HCT116 (cell line): Measurements from ENCODE around the gene AP3B1. TPM values are rescaled to one million over a fixed set of nuclear protein-coding genes. Genes with fewer than 3 reads are reported as not detected.

Source experiments
- ATAC-seq: fragments of 200-7000 bp; cut with Tn5 transposase; 2 replicates; pipeline ENCODE4 v1.9.1; 2020; ENCODE audit warnings: mild to moderate bottlenecking, moderate library complexity
- BruUV-seq: library from RNA; stranded (reverse); fragments of 400-500 nt; replicated peaks from 2 replicates; lab custom pipeline; 2021; lab: Mats Ljungman, UMichigan
- CTCF ChIA-PET: fragments of 300-600 bp; sonication (Branson Sonifier 250); formaldehyde crosslinking; loops from one replicate; lab custom pipeline; 2021; ENCODE audit warnings: antibody characterized with exemption; lab: Charles Lee
- POLR2A ChIA-PET: fragments of 300-600, 350-600 bp; sonication (Branson Sonifier 250); formaldehyde crosslinking; loops from one replicate; lab custom pipeline; 2021; ENCODE audit warnings: antibody characterized with exemption; lab: Charles Lee
- RAD21 ChIA-PET, 2 experiments: fragments of 300-600 bp; sonication (Branson Sonifier 250); formaldehyde crosslinking; loops; one replicate each; lab custom pipeline; 2023; ENCODE audit warnings: low total read pairs in 2 of 2; ENCODE audit not compliant: uncharacterized antibody in 2 of 2, unreplicated experiment in 2 of 2, low non-redundant PET in 1 of 2; lab: Charles Lee
- DNase-seq: peaks from one replicate; pipeline ENCODE4 v3.0.0-alpha.2; 2010; ENCODE audit warnings: low read depth, low spot score
- H2AFZ ChIP-seq: fragments of 200-600 bp; shearing (Covaris generic), sonication (generic); 2 replicates; pipeline ENCODE4 v1.6.1; 2017; ENCODE audit warnings: low read depth, mixed run types, mixed read lengths, antibody characterized with exemption, low read length; ENCODE audit not compliant: poor library complexity, severe bottlenecking
- H3K27ac ChIP-seq: 2 replicates; pipeline ENCODE4 v1.5.1; 2012; ENCODE audit warnings: low read depth, low read length
- H3K27me3 ChIP-seq: fragments of 200-600 bp; sonication (generic); 2 replicates; pipeline ENCODE4 v1.6.1; 2016; ENCODE audit warnings: mixed run types, low read length, mixed read lengths; ENCODE audit not compliant: insufficient read depth
- H3K36me3 ChIP-seq, 2 experiments: fragments of 200-500 bp in 1 of 2; fragments of 200-600 bp in 1 of 2; sonication (Bioruptor generic) in 1 of 2; sonication (generic) in 1 of 2; 2 replicates each; pipeline versions ENCODE4 v1.5.1 to v1.6.1; 2014 to 2016; ENCODE audit warnings: low read length in 2 of 2, inconsistent platforms in 1 of 2, mixed read lengths in 1 of 2, mixed run types in 1 of 2; ENCODE audit not compliant: insufficient read depth in 2 of 2, control insufficient read depth in 1 of 2
- H3K4me1 ChIP-seq, 2 experiments: fragments of 200-600 bp in 1 of 2; sonication (generic) in 1 of 2; 2 replicates each; pipeline versions ENCODE4 v1.5.1 to v1.6.1; 2012 to 2017; ENCODE audit warnings: low read length in 2 of 2, inconsistent platforms in 1 of 2, mild to moderate bottlenecking in 1 of 2, mixed read lengths in 1 of 2, mixed run types in 1 of 2, moderate library complexity in 1 of 2; ENCODE audit not compliant: insufficient read depth in 2 of 2, control insufficient read depth in 1 of 2
- H3K4me2 ChIP-seq: fragments of 200-600 bp; sonication (generic); 2 replicates; pipeline ENCODE4 v1.6.1; 2017; ENCODE audit warnings: mixed run types, low read length, mixed read lengths
- H3K4me3 ChIP-seq, 2 experiments: fragments of 200-600 bp in 1 of 2; sonication (generic) in 1 of 2; replicated peaks in 1 of 2; 2 replicates each; pipeline ENCODE4 v1.5.1; 2011 to 2016; ENCODE audit warnings: low read length in 2 of 2, control low read depth in 1 of 2, low read depth in 1 of 2, mild to moderate bottlenecking in 1 of 2, mixed read lengths in 1 of 2, mixed run types in 1 of 2
- H3K79me2 ChIP-seq: fragments of 200-600 bp; sonication (generic); 2 replicates; pipeline ENCODE4 v1.6.1; 2017; ENCODE audit warnings: mild to moderate bottlenecking, mixed run types, low read length, moderate library complexity, mixed read lengths; ENCODE audit not compliant: insufficient read depth
- H3K9ac ChIP-seq: fragments of 200-600 bp; sonication (generic); 2 replicates; pipeline ENCODE4 v1.6.1; 2016; ENCODE audit warnings: low read length, mixed read lengths
- H3K9me2 ChIP-seq: fragments of 200-600 bp; sonication (generic), shearing (Covaris generic); 2 replicates; pipeline ENCODE4 v1.6.1; 2017; ENCODE audit warnings: mixed run types, mild to moderate bottlenecking, moderate library complexity; ENCODE audit not compliant: insufficient read depth
- H3K9me3 ChIP-seq, 2 experiments: fragments of 200-500 bp in 1 of 2; fragments of 200-600 bp in 1 of 2; sonication (Bioruptor generic) in 1 of 2; sonication (generic) in 1 of 2; 2 replicates each; pipeline ENCODE4 v1.6.1; 2014 to 2017; ENCODE audit warnings: low read length in 2 of 2, mixed read lengths in 2 of 2, inconsistent platforms in 1 of 2, low read depth in 1 of 2, mild to moderate bottlenecking in 1 of 2, mixed run types in 1 of 2, moderate library complexity in 1 of 2; ENCODE audit not compliant: control insufficient read depth in 1 of 2, insufficient read depth in 1 of 2
- H4K20me1 ChIP-seq: fragments of 200-600 bp; sonication (generic), shearing (Covaris generic); 2 replicates; pipeline ENCODE4 v1.6.1; 2017; ENCODE audit warnings: mixed run types, mild to moderate bottlenecking, moderate library complexity; ENCODE audit not compliant: insufficient read depth
- CEBPB ChIP-seq: IDR thresholded peaks from 2 replicates; pipeline ENCODE4 v1.6.1; 2012; ENCODE audit warnings: low read depth
- CTCF ChIP-seq, 3 experiments: fragments of 200-600 bp in 1 of 3; sonication (generic) in 1 of 3; IDR thresholded peaks in 2 of 3; conservative IDR thresholded peaks in 1 of 3; 2 replicates each; pipeline ENCODE4 v1.5.1; 2012 to 2017; ENCODE audit warnings: low read depth in 2 of 3, low read length in 2 of 3, antibody characterized with exemption in 1 of 3, borderline replicate concordance in 1 of 3, control low read depth in 1 of 3, mild to moderate bottlenecking in 1 of 3, mixed read lengths in 1 of 3, mixed run types in 1 of 3, moderate library complexity in 1 of 3; ENCODE audit not compliant: insufficient read depth in 1 of 3
- ELF1 ChIP-seq: IDR thresholded peaks from 2 replicates; pipeline ENCODE4 v1.6.1; 2012; ENCODE audit warnings: low read depth, borderline replicate concordance
- EZH2 ChIP-seq: fragments of 200-600 bp; sonication (generic); IDR thresholded peaks from 2 replicates; pipeline ENCODE4 v1.6.1; 2017; ENCODE audit warnings: antibody characterized with exemption, mixed run types
- JUND ChIP-seq: IDR thresholded peaks from 2 replicates; pipeline ENCODE4 v1.6.1; 2012
- POLR2A ChIP-seq: IDR thresholded peaks from 2 replicates; pipeline ENCODE4 v1.7.0; 2011; ENCODE audit warnings: borderline replicate concordance; ENCODE audit not compliant: insufficient read depth, insufficient read length; ENCODE audit errors: extremely low read depth
- RAD21 ChIP-seq: IDR thresholded peaks from 2 replicates; pipeline ENCODE4 v1.6.1; 2012; ENCODE audit warnings: low read depth, mild to moderate bottlenecking
- REST ChIP-seq: IDR thresholded peaks from 2 replicates; pipeline ENCODE4 v1.6.1; 2012; ENCODE audit warnings: low read depth
- SP1 ChIP-seq: IDR thresholded peaks from 2 replicates; pipeline ENCODE4 v1.6.1; 2012; ENCODE audit warnings: low read depth
- TCF7L2 ChIP-seq: IDR thresholded peaks from 2 replicates; pipeline ENCODE4 v1.7.0; 2011; ENCODE audit warnings: borderline replicate concordance, inconsistent platforms; ENCODE audit not compliant: insufficient read depth, insufficient read length; ENCODE audit errors: extremely low read depth
- YY1 ChIP-seq: IDR thresholded peaks from 2 replicates; pipeline ENCODE4 v1.6.1; 2011; ENCODE audit warnings: low read length, low read depth, moderate library complexity, mild to moderate bottlenecking; ENCODE audit not compliant: insufficient replicate concordance; ENCODE audit errors: extremely low read depth
- ZBTB33 ChIP-seq: IDR thresholded peaks from 2 replicates; pipeline ENCODE4 v1.6.1; 2011; ENCODE audit warnings: mild to moderate bottlenecking, low read length, moderate library complexity; ENCODE audit not compliant: insufficient replicate concordance; ENCODE audit errors: extremely low read depth
- ZFX ChIP-seq: fragments of 450-650 bp; IDR thresholded peaks from 2 replicates; pipeline ENCODE4 v1.6.1; 2017
- intact Hi-C: fragments of 100-400 bp; cut with micrococcal nuclease; formaldehyde crosslinking; loops from 2 replicates; pipeline ENCODE4 v1.10.0; 2022
- total RNA-seq: library from RNA; stranded (reverse); gene quantifications from one replicate; pipeline ENCODE4 v1.2.1, GENCODE V29; 2021; ENCODE audit not compliant: unreplicated experiment

Gene AP3B1
- total RNA-seq, 1 experiment from 2014 or later = 54.5 TPM

GRCh38 chr5:78221467-78221866 lies 73.0 kb downstream of the AP3B1 start:
- Histone ChIP-seq H3K9ac (no peak overlapping the region), H3K36me3 (0 out of 4 replicates have a peak, but pooled peaks cover 2 to 5% of the 10 kb centered on the region in 2 experiments), H3K9me3 (no peaks in the 10 kb centered on the region), H2AFZ (no peak overlapping the region), H3K9me2 (no peaks in the 10 kb centered on the region), H3K4me3 (no peak overlapping the region), H3K27ac (no peak overlapping the region), H4K20me1 (no peaks in the 10 kb centered on the region), H3K4me1 (no peaks in the 10 kb centered on the region), H3K27me3 (no peaks in the 10 kb centered on the region), H3K4me2 (no peak overlapping the region), H3K79me2 (no peaks in the 10 kb centered on the region; the same call in 1 of the 2 replicates)
- POLR2A ChIA-PET = no interaction called here
- no TSS peak for BruUV-seq
- ATAC-seq (no peak), DNase-seq (no peak)
- RAD21 ChIA-PET = no interaction called here
- TF ChIP-seq POLR2A = no peak
- CTCF ChIA-PET = no interaction called here
- intact Hi-C loops = no loop called here

- no peaks in the 10 kb centered on the region for H3K79me2 ChIP-seq
- CTCF ChIA-PET = no interaction called here
- POLR2A ChIA-PET = no interaction called here
- intact Hi-C loops = no loop called here
- H3K36me3 ChIP-seq = 0 out of 4 replicates have a peak, but pooled peaks cover 0 to 3% of the 10 kb centered on the region in 2 experiments
- no peaks in the 10 kb centered on the region for H3K9me3 ChIP-seq
- H3K27ac ChIP-seq = no peak overlapping the region
- no peaks in the 10 kb centered on the region for H3K4me1 ChIP-seq
- no peak overlapping the region for H3K4me3 ChIP-seq
- no peak overlapping the region for H2AFZ ChIP-seq
- no TSS peak for BruUV-seq
- no peak for ATAC-seq
- H3K27me3 ChIP-seq = no peaks in the 10 kb centered on the region
- H3K9ac ChIP-seq = no peak overlapping the region
- RAD21 ChIA-PET = no interaction called here
- H4K20me1 ChIP-seq = no peaks in the 10 kb centered on the region
- no peak for DNase-seq
- no peaks in the 10 kb centered on the region for H3K9me2 ChIP-seq
- no peak overlapping the region for H3K4me2 ChIP-seq
- TF ChIP-seq ZBTB33 (no peak), CTCF (IDR thresholded peaks at IDR 0.05 in 2 of 3, conservative IDR thresholded peaks at IDR 0.05 in 1 of 3; ENCODE audit: borderline replicate concordance in 1 of 3, insufficient read depth in 1 of 3, low read depth in 2 of 3, low read length in 2 of 3) (no peak), ZFX (no peak), REST (no peak), SP1 (no peak), POLR2A (no peak), YY1 (no peak), CEBPB (no peak), ELF1 (no peak), RAD21 (no peak), EZH2 (no peak), JUND (no peak), TCF7L2 (no peak)
Measured at GRCh38 chr5:78215972-78216371, 78.5 kb downstream of the AP3B1 start.
